ENCODE data around the gene NACA2. TPM values are rescaled to one million over a fixed set of nuclear protein-coding genes. Genes with fewer than 3 reads are reported as not detected.

Gene NACA2
- polyA plus RNA-seq, 1 donor (not counting 4 experiments of a cell fraction or from before 2014, with no cell fraction given) = 0.79 TPM

GRCh38 chr17:61621317-61621716, 30.3 kb upstream of the NACA2 start:
- TF ChIP-seq, protein P1, sequence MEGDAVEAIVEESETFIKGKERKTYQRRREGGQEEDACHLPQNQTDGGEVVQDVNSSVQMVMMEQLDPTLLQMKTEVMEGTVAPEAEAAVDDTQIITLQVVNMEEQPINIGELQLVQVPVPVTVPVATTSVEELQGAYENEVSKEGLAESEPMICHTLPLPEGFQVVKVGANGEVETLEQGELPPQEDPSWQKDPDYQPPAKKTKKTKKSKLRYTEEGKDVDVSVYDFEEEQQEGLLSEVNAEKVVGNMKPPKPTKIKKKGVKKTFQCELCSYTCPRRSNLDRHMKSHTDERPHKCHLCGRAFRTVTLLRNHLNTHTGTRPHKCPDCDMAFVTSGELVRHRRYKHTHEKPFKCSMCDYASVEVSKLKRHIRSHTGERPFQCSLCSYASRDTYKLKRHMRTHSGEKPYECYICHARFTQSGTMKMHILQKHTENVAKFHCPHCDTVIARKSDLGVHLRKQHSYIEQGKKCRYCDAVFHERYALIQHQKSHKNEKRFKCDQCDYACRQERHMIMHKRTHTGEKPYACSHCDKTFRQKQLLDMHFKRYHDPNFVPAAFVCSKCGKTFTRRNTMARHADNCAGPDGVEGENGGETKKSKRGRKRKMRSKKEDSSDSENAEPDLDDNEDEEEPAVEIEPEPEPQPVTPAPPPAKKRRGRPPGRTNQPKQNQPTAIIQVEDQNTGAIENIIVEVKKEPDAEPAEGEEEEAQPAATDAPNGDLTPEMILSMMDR (optimal IDR thresholded peaks at IDR 0.05 in 1 of 3, IDR thresholded peaks at IDR 0.05 in 1 of 3, conservative IDR thresholded peaks at IDR 0.05 in 1 of 3; ENCODE audit: extremely low read depth in 1 of 3, insufficient read depth in 2 of 3, low read length in 3 of 3) = no peak
- no peaks in the 10 kb centered on the region for H3K27me3 ChIP-seq (ENCODE audit: control insufficient read depth, extremely low read depth, insufficient read depth, low read length)
- H3K4me3 ChIP-seq (ENCODE audit: control insufficient read depth in 2 of 3, extremely low read depth in 1 of 3, insufficient read depth in 2 of 3, low read depth in 1 of 3, low read length in 3 of 3) = no peak overlapping the region
- no peaks in the 10 kb centered on the region for H4K20me1 ChIP-seq (ENCODE audit: control insufficient read depth, extremely low read depth, insufficient read depth, low read length)
- no peaks in the 10 kb centered on the region for H3K9me1 ChIP-seq (ENCODE audit: control insufficient read depth, extremely low read depth, insufficient read depth, low read length)
- H3K79me2 ChIP-seq (ENCODE audit: control insufficient read depth, insufficient read depth, low read length) = no peaks in the 10 kb centered on the region
- H3K27ac ChIP-seq (ENCODE audit: control insufficient read depth, insufficient read depth, low read length) = no peak overlapping the region
- peaks cover 3% of the 10 kb centered on the region for H3K9me3 ChIP-seq (ENCODE audit: control insufficient read depth, low read depth, low read length)
- no peaks in the 10 kb centered on the region for H3K36me3 ChIP-seq (ENCODE audit: control insufficient read depth in 2 of 2, extremely low read depth in 1 of 2, insufficient read depth in 2 of 2, low read length in 2 of 2)
- no peak overlapping the region for H3K9ac ChIP-seq (ENCODE audit: control insufficient read depth, extremely low read depth, insufficient read depth, low read length)
- DNase-seq (ENCODE audit: low read depth, low spot score) = no peak
- dilution Hi-C loops (cut with MboI; ENCODE audit: extremely low pct_ligation_motif_present, low sequenced_read_pairs) = no loop called here
- no peak overlapping the region for H2AFZ ChIP-seq (ENCODE audit: control insufficient read depth, low read length)
- H3K4me1 ChIP-seq (ENCODE audit: control insufficient read depth, extremely low read depth, insufficient read depth, low read length) = no peaks in the 10 kb centered on the region
- FAIRE-seq = no peak
- no peak overlapping the region for H3K4me2 ChIP-seq (ENCODE audit: control insufficient read depth, extremely low read depth, insufficient read depth, low read depth, low read length)

GRCh38 chr17:61619953-61620352, 28.9 kb upstream of the NACA2 start:
- H3K27ac ChIP-seq (ENCODE audit: control insufficient read depth, insufficient read depth, low read length) = no peak overlapping the region
- peaks cover 3% of the 10 kb centered on the region for H3K9me3 ChIP-seq (ENCODE audit: control insufficient read depth, low read depth, low read length)
- DNase-seq (ENCODE audit: low read depth, low spot score) = no peak
- H3K79me2 ChIP-seq (ENCODE audit: control insufficient read depth, insufficient read depth, low read length) = no peaks in the 10 kb centered on the region
- H4K20me1 ChIP-seq (ENCODE audit: control insufficient read depth, extremely low read depth, insufficient read depth, low read length) = no peaks in the 10 kb centered on the region
- no peak overlapping the region for H3K4me2 ChIP-seq (ENCODE audit: control insufficient read depth, extremely low read depth, insufficient read depth, low read depth, low read length)
- H3K9me1 ChIP-seq (ENCODE audit: control insufficient read depth, extremely low read depth, insufficient read depth, low read length) = no peaks in the 10 kb centered on the region
- H3K36me3 ChIP-seq (ENCODE audit: control insufficient read depth in 2 of 2, extremely low read depth in 1 of 2, insufficient read depth in 2 of 2, low read length in 2 of 2) = no peaks in the 10 kb centered on the region
- H3K9ac ChIP-seq (ENCODE audit: control insufficient read depth, extremely low read depth, insufficient read depth, low read length) = no peak overlapping the region
- FAIRE-seq = no peak
- H3K4me1 ChIP-seq (ENCODE audit: control insufficient read depth, extremely low read depth, insufficient read depth, low read length) = no peaks in the 10 kb centered on the region
- H3K4me3 ChIP-seq (ENCODE audit: control insufficient read depth in 2 of 3, extremely low read depth in 1 of 3, insufficient read depth in 2 of 3, low read depth in 1 of 3, low read length in 3 of 3) = no peak overlapping the region
- TF ChIP-seq, protein P1 (optimal IDR thresholded peaks at IDR 0.05 in 1 of 3, IDR thresholded peaks at IDR 0.05 in 1 of 3, conservative IDR thresholded peaks at IDR 0.05 in 1 of 3; ENCODE audit: extremely low read depth in 1 of 3, insufficient read depth in 2 of 3, low read length in 3 of 3) = no peak
- TF ChIP-seq EZH2 (IDR thresholded peaks at IDR 0.05; ENCODE audit: low read length) = no peak
- H3K27me3 ChIP-seq (ENCODE audit: control insufficient read depth, extremely low read depth, insufficient read depth, low read length) = no peaks in the 10 kb centered on the region
- no peak overlapping the region for H2AFZ ChIP-seq (ENCODE audit: control insufficient read depth, low read length)
- dilution Hi-C loops (cut with MboI; ENCODE audit: extremely low pct_ligation_motif_present, low sequenced_read_pairs) = no loop called here

Measured in keratinocyte (primary cell).